GM23338 (cell line): ENCODE measurements around the gene PIK3C2G. TPM values are rescaled to one million over a fixed set of nuclear protein-coding genes. Genes with fewer than 3 reads are reported as not detected.

ENCODE experiments used
- ATAC-seq: fragments of 200-7000 bp; cut with Tn5 transposase; 3 replicates; pipeline ENCODE4 v1.9.1; 2020
- DNase-seq: peaks from one replicate; pipeline ENCODE4 v3.0.0-alpha.2; 2015; ENCODE audit warnings: low spot score
- H2AFZ ChIP-seq: fragments of 200-600 bp; sonication (generic); 2 replicates; pipeline ENCODE4 v1.8.0; 2016; ENCODE audit warnings: antibody characterized with exemption, mild to moderate bottlenecking, moderate library complexity
- H3F3A ChIP-seq: fragments of 200-600 bp; sonication (generic); replicated peaks from 2 replicates; pipeline ENCODE4 v1.8.0; 2017; ENCODE audit warnings: antibody characterized with exemption, mixed run types, low read depth
- H3K27ac ChIP-seq: fragments of 200-600 bp; sonication (generic); 2 replicates; pipeline ENCODE4 v1.6.1; 2016; ENCODE audit warnings: low read depth
- H3K27me3 ChIP-seq: fragments of 200-600 bp; sonication (generic); 2 replicates; pipeline ENCODE4 v1.8.0; 2016; ENCODE audit warnings: mild to moderate bottlenecking, mixed run types, moderate library complexity; ENCODE audit not compliant: insufficient read depth
- H3K36me3 ChIP-seq: fragments of 200-600 bp; sonication (generic); 2 replicates; pipeline ENCODE4 v1.8.0; 2016; ENCODE audit warnings: mild to moderate bottlenecking; ENCODE audit not compliant: insufficient read depth
- H3K4me1 ChIP-seq: fragments of 200-600 bp; sonication (generic); 2 replicates; pipeline ENCODE4 v1.8.0; 2016; ENCODE audit warnings: mild to moderate bottlenecking, moderate library complexity; ENCODE audit not compliant: insufficient read depth
- H3K4me2 ChIP-seq: fragments of 200-600 bp; sonication (generic); 2 replicates; pipeline ENCODE4 v1.7.1; 2017; ENCODE audit warnings: mixed run types
- H3K4me3 ChIP-seq: fragments of 200-600 bp; sonication (generic); 2 replicates; pipeline ENCODE4 v1.6.1; 2016; ENCODE audit warnings: mixed run types
- H3K79me2 ChIP-seq: fragments of 200-600 bp; sonication (generic); replicated peaks from 2 replicates; pipeline ENCODE4 v1.8.0; 2017; ENCODE audit warnings: mild to moderate bottlenecking; ENCODE audit not compliant: insufficient read depth
- H3K9me2 ChIP-seq: fragments of 200-600 bp; sonication (generic); 2 replicates; pipeline ENCODE4 v1.8.0; 2017; ENCODE audit not compliant: insufficient read depth
- H4K20me1 ChIP-seq: fragments of 200-600 bp; sonication (generic); replicated peaks from 2 replicates; pipeline ENCODE4 v1.8.0; 2017; ENCODE audit warnings: mild to moderate bottlenecking; ENCODE audit not compliant: insufficient read depth
- H3K27ac Mint-ChIP-seq: 2 replicates; pipeline ENCODE4 v1.8.0; 2020; ENCODE audit warnings: inconsistent platforms, mild to moderate bottlenecking, moderate library complexity, mixed read lengths
- H3K27me3 Mint-ChIP-seq: 3 replicates; pipeline ENCODE4 v1.8.0; 2022; ENCODE audit warnings: low read depth, mild to moderate bottlenecking, moderate library complexity, mixed read lengths, inconsistent platforms; ENCODE audit not compliant: insufficient read depth, poor library complexity
- H3K36me3 Mint-ChIP-seq: 3 replicates; pipeline ENCODE4 v1.8.0; 2021; ENCODE audit warnings: low read depth, mild to moderate bottlenecking, inconsistent platforms, moderate library complexity, mixed read lengths
- H3K4me1 Mint-ChIP-seq: 3 replicates; pipeline ENCODE4 v1.8.0; 2020; ENCODE audit warnings: mild to moderate bottlenecking, inconsistent platforms, mixed read lengths
- H3K4me3 Mint-ChIP-seq: 3 replicates; pipeline ENCODE4 v1.8.0; 2021; ENCODE audit warnings: moderate library complexity, mild to moderate bottlenecking, inconsistent platforms, mixed read lengths
- H3K9me3 Mint-ChIP-seq: 3 replicates; pipeline ENCODE4 v1.8.0; 2020; ENCODE audit warnings: moderate library complexity, mild to moderate bottlenecking, inconsistent platforms, mixed read lengths
- NANOG ChIP-seq: IDR thresholded peaks from 2 replicates; pipeline ENCODE4 v1.6.1; 2016; ENCODE audit warnings: antibody characterized with exemption, borderline replicate concordance
- POLR2AphosphoS5 ChIP-seq: IDR thresholded peaks from 2 replicates; pipeline ENCODE4 v1.6.1; 2016; ENCODE audit warnings: antibody characterized with exemption, low read depth
- STAT1 ChIP-seq: IDR thresholded peaks from one replicate; pipeline ENCODE4 v1.6.1; 2016; ENCODE audit warnings: antibody characterized with exemption; ENCODE audit not compliant: unreplicated experiment
- ZNF331 ChIP-seq: fragments of 250-450 bp; sonication (Bioruptor Pico); IDR thresholded peaks from 2 replicates; pipeline ENCODE4 v1.5.0; 2020; ENCODE audit warnings: low read depth, mild to moderate bottlenecking, moderate library complexity
- polyA plus RNA-seq: library from polyadenylated mRNA; unstranded; fragments of >200 nt; fragmentation: Nextera tagmentation; extraction: Ambion mirVana; gene quantifications from 2 replicates; pipeline ENCODE4 v1.2.1, GENCODE V29; 2016
- total RNA-seq: library from RNA; depleted of rRNA; stranded (reverse); fragments of >200 nt; shearing (Covaris generic); gene quantifications from 2 replicates; pipeline ENCODE4 v1.2.3, GENCODE V29; 2014
- TF ChIP-seq, protein P1 (sequence below): IDR thresholded peaks from one replicate; pipeline ENCODE4 v1.6.1; 2018; ENCODE audit warnings: antibody characterized with exemption; ENCODE audit not compliant: unreplicated experiment
- TF ChIP-seq, protein P2 (sequence below): fragments of 250-450 bp; sonication (Bioruptor Pico); IDR thresholded peaks from 2 replicates; pipeline ENCODE4 v1.5.0; 2020; ENCODE audit warnings: mild to moderate bottlenecking, moderate library complexity

Gene PIK3C2G
- total and polyA plus RNA-seq, 2 experiments from 2014 or later = not detected

DNA sequence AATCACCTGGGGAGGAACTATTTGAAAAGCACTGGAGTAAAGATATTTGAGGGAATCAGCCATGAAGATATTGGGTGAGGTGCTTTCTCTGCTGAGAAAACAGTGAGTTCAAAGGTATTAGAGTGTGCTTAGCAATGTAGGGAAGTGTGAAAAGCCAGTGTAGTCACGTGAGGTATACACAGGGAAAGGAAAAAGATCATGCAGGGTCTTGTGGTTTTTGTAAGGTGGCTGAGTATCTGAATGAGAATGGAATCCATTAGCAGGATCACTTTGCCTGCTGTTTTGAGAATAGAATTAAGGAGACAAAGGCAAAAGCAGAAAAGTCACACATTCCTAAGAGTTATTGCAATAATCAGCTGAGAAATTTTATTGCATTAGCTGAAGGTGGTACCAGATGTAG lies 193.0 kb downstream of the PIK3C2G start (continued):
- peak; percentile 79; the same call in 1 of the 2 replicates for TF ChIP-seq NANOG

DNA sequence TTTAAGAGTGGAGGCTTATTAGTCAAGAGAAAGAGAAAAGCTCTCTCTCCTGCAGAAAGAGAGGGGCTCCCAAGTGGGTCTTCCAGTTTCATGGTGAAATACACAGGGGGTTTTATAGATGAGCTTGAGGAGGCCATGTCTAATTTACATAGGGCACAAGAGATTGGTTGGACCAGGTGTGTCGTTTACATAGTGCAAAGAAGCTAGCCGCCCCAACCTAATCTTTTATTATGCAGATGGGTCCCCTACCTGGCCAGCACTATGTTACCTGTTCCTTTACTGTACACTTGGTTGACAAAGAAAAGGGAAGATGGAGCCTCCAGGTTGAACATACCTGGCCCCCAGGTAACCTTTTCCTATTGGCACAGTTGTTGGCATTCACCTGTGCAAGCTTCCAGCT lies 195.0 kb downstream of the PIK3C2G start:
- ATAC-seq = peak; percentile 73
- no peaks in the 10 kb centered on the region for H3K79me2 ChIP-seq
- H3K4me3 Mint-ChIP-seq = no peak overlapping the region
- H3K4me2 ChIP-seq = no peak overlapping the region; the same call in 1 of the 2 replicates
- peaks cover 38% of the 10 kb centered on the region for H3K4me1 ChIP-seq
- H2AFZ ChIP-seq = no peak overlapping the region
- peak overlapping the region; percentile 46; the same call in 1 of the 2 replicates for H3K27ac ChIP-seq
- no peak overlapping the region for H3K4me3 ChIP-seq
- H3K4me1 Mint-ChIP-seq = peaks cover 39% of the 10 kb centered on the region
- H3K9me2 ChIP-seq = no peaks in the 10 kb centered on the region
- H4K20me1 ChIP-seq = no peaks in the 10 kb centered on the region
- peak; percentile 35 for DNase-seq
- peaks cover 11% of the 10 kb centered on the region; the same call in 2 of the 3 replicates for H3K9me3 Mint-ChIP-seq
- H3K27me3 Mint-ChIP-seq = no peaks in the 10 kb centered on the region
- no peaks in the 10 kb centered on the region for H3K27me3 ChIP-seq
- no peaks in the 10 kb centered on the region for H3F3A ChIP-seq
- H3K36me3 ChIP-seq = no peaks in the 10 kb centered on the region
- TF ChIP-seq ZNF331 (CRISPR knock-in tag) (no peak), POLR2AphosphoS5 (no peak), STAT1 (no peak), NANOG (no peak)
- TF ChIP-seq, protein P1, sequence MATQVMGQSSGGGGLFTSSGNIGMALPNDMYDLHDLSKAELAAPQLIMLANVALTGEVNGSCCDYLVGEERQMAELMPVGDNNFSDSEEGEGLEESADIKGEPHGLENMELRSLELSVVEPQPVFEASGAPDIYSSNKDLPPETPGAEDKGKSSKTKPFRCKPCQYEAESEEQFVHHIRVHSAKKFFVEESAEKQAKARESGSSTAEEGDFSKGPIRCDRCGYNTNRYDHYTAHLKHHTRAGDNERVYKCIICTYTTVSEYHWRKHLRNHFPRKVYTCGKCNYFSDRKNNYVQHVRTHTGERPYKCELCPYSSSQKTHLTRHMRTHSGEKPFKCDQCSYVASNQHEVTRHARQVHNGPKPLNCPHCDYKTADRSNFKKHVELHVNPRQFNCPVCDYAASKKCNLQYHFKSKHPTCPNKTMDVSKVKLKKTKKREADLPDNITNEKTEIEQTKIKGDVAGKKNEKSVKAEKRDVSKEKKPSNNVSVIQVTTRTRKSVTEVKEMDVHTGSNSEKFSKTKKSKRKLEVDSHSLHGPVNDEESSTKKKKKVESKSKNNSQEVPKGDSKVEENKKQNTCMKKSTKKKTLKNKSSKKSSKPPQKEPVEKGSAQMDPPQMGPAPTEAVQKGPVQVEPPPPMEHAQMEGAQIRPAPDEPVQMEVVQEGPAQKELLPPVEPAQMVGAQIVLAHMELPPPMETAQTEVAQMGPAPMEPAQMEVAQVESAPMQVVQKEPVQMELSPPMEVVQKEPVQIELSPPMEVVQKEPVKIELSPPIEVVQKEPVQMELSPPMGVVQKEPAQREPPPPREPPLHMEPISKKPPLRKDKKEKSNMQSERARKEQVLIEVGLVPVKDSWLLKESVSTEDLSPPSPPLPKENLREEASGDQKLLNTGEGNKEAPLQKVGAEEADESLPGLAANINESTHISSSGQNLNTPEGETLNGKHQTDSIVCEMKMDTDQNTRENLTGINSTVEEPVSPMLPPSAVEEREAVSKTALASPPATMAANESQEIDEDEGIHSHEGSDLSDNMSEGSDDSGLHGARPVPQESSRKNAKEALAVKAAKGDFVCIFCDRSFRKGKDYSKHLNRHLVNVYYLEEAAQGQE = no peak
- TF ChIP-seq, protein P2, sequence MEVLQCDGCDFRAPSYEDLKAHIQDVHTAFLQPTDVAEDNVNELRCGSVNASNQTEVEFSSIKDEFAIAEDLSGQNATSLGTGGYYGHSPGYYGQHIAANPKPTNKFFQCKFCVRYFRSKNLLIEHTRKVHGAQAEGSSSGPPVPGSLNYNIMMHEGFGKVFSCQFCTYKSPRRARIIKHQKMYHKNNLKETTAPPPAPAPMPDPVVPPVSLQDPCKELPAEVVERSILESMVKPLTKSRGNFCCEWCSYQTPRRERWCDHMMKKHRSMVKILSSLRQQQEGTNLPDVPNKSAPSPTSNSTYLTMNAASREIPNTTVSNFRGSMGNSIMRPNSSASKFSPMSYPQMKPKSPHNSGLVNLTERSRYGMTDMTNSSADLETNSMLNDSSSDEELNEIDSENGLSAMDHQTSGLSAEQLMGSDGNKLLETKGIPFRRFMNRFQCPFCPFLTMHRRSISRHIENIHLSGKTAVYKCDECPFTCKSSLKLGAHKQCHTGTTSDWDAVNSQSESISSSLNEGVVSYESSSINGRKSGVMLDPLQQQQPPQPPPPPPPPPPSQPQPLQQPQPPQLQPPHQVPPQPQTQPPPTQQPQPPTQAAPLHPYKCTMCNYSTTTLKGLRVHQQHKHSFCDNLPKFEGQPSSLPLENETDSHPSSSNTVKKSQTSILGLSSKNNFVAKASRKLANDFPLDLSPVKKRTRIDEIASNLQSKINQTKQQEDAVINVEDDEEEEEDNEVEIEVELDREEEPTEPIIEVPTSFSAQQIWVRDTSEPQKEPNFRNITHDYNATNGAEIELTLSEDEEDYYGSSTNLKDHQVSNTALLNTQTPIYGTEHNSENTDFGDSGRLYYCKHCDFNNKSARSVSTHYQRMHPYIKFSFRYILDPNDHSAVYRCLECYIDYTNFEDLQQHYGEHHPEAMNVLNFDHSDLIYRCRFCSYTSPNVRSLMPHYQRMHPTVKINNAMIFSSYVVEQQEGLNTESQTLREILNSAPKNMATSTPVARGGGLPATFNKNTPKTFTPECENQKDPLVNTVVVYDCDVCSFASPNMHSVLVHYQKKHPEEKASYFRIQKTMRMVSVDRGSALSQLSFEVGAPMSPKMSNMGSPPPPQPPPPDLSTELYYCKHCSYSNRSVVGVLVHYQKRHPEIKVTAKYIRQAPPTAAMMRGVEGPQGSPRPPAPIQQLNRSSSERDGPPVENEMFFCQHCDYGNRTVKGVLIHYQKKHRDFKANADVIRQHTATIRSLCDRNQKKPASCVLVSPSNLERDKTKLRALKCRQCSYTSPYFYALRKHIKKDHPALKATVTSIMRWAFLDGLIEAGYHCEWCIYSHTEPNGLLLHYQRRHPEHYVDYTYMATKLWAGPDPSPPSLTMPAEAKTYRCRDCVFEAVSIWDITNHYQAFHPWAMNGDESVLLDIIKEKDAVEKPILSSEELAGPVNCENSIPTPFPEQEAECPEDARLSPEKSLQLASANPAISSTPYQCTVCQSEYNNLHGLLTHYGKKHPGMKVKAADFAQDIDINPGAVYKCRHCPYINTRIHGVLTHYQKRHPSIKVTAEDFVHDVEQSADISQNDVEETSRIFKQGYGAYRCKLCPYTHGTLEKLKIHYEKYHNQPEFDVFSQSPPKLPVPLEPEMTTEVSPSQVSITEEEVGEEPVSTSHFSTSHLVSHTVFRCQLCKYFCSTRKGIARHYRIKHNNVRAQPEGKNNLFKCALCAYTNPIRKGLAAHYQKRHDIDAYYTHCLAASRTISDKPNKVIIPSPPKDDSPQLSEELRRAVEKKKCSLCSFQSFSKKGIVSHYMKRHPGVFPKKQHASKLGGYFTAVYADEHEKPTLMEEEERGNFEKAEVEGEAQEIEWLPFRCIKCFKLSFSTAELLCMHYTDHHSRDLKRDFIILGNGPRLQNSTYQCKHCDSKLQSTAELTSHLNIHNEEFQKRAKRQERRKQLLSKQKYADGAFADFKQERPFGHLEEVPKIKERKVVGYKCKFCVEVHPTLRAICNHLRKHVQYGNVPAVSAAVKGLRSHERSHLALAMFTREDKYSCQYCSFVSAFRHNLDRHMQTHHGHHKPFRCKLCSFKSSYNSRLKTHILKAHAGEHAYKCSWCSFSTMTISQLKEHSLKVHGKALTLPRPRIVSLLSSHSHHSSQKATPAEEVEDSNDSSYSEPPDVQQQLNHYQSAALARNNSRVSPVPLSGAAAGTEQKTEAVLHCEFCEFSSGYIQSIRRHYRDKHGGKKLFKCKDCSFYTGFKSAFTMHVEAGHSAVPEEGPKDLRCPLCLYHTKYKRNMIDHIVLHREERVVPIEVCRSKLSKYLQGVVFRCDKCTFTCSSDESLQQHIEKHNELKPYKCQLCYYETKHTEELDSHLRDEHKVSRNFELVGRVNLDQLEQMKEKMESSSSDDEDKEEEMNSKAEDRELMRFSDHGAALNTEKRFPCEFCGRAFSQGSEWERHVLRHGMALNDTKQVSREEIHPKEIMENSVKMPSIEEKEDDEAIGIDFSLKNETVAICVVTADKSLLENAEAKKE (CRISPR knock-in tag) = peak; percentile 34; the same call in 1 of the 2 replicates
- H3K27ac Mint-ChIP-seq = peak overlapping the region; percentile 62
- peaks cover 14% of the 10 kb centered on the region; the same call in 2 of the 3 replicates for H3K36me3 Mint-ChIP-seq
